Esophagus mucosa (tissue), 1 donor: ENCODE measurements around the gene LYPD3. TPM values are rescaled to one million over a fixed set of nuclear protein-coding genes. Genes with fewer than 3 reads are reported as not detected.

Source experiments
- ATAC-seq: fragments of 200-7000 bp; cut with Tn5 transposase; one replicate; pipeline ENCODE4 v1.9.1; 2020
- total RNA-seq: library from RNA; stranded (reverse); gene quantifications from one replicate; pipeline ENCODE4 v1.2.4, GENCODE V29; 2023
- donor health status: DM: yes; HTN: yes; CAD: no.

The LYPD3 gene
- total RNA-seq, 1 donor from 2014 or later: 739 TPM

GRCh38 chr19:43430976-43431375 is 34.4 kb downstream of the LYPD3 start:
- peak; percentile 22 for ATAC-seq

- ATAC-seq: peak; percentile 19
Measured at GRCh38 chr19:43430142-43430710, 35.2 kb downstream of the LYPD3 start.

GRCh38 chr19:43429395-43429794 is 36.0 kb downstream of the LYPD3 start:
- no peak for ATAC-seq

- ATAC-seq: peak; percentile 88
Measured at GRCh38 chr19:43425567-43426392, 39.6 kb downstream of the LYPD3 start.

- ATAC-seq: no peak
Measured at GRCh38 chr19:43423779-43424178, 41.6 kb downstream of the LYPD3 start.

GRCh38 chr19:43422689-43423066 is 42.7 kb downstream of the LYPD3 start:
- ATAC-seq: no peak

GRCh38 chr19:43422000-43422688 is 43.3 kb downstream of the LYPD3 start:
- ATAC-seq: no peak

GRCh38 chr19:43420954-43421353 is 44.5 kb downstream of the LYPD3 start:
- ATAC-seq: no peak

GRCh38 chr19:43416951-43417623 is 48.3 kb downstream of the LYPD3 start:
- ATAC-seq: no peak

GRCh38 chr19:43414554-43414953 is 50.9 kb downstream of the LYPD3 start, which contains the start of gene TEX101:
Gene TEX101, plus strand, starts transcription at chr19:43414890. Its CDS starts 1,030 bp downstream, at chr19:43415920.
- ATAC-seq: no peak

GRCh38 chr19:43412441-43412840 is 53.0 kb downstream of the LYPD3 start:
- no peak for ATAC-seq

Other genes starting within 250 kb of the LYPD3 start
- not detected for gene PSG9, start 196.1 kb downstream of the LYPD3 start, total RNA-seq
- 2.4 TPM for gene CD177, start 111.9 kb downstream of the LYPD3 start, total RNA-seq
- gene TEX101, start 50.7 kb downstream of the LYPD3 start, total RNA-seq: 3.3 TPM
- gene PHLDB3, start 39.1 kb upstream of the LYPD3 start, total RNA-seq: 52.2 TPM
- gene ETHE1, start 61.6 kb upstream of the LYPD3 start, total RNA-seq: 81.9 TPM
- gene ZNF575, start 67.6 kb upstream of the LYPD3 start, total RNA-seq: 0.72 TPM
- gene XRCC1, start 109.9 kb upstream of the LYPD3 start, total RNA-seq: 15.6 TPM
- 9.1 TPM for gene PINLYP, start 110.2 kb upstream of the LYPD3 start, total RNA-seq
- 10.5 TPM for gene IRGQ, start 130.5 kb upstream of the LYPD3 start, total RNA-seq
- 12.4 TPM for gene ZNF576, start 131.0 kb upstream of the LYPD3 start, total RNA-seq
- gene SRRM5, start 146.5 kb upstream of the LYPD3 start, total RNA-seq: 0.12 TPM
- 14.9 TPM for gene ZNF428, start 154.0 kb upstream of the LYPD3 start, total RNA-seq
- 13.0 TPM for gene CADM4, start 174.2 kb upstream of the LYPD3 start, total RNA-seq
- gene PLAUR, start 204.6 kb upstream of the LYPD3 start, total RNA-seq: 5.8 TPM